SU-DHL-6 (cell line): Measurements from ENCODE around the gene IFI27L1.

ENCODE experiments used
- CTCF ChIP-seq: fragments of 200-600 bp; sonication (generic); IDR thresholded peaks from one replicate; pipeline ENCODE4 v1.5.1; 2017; ENCODE audit warnings: antibody characterized with exemption, mild to moderate bottlenecking, low read length, moderate library complexity; ENCODE audit not compliant: insufficient read depth, poor library complexity, severe bottlenecking
- EZH2phosphoT487 ChIP-seq: fragments of 200-600 bp; sonication (generic), shearing (Covaris generic); conservative IDR thresholded peaks from 2 replicates; pipeline ENCODE4 v1.6.1; 2018; ENCODE audit warnings: mild to moderate bottlenecking, antibody characterized with exemption, low read length, moderate library complexity, mixed read lengths

- no peak for TF ChIP-seq CTCF
- TF ChIP-seq EZH2phosphoT487 = no peak
Observed at GRCh38 chr14:94052662-94053061, 28.4 kb upstream of the IFI27L1 start.
